Suprapubic skin (tissue), 3 donors: ENCODE data around the gene DUOXA1.

ENCODE experiments used
- POLR2AphosphoS5 ChIP-seq, 3 donors: sonication (generic); formaldehyde crosslinking; IDR thresholded peaks; one replicate each; pipeline ENCODE4 v1.6.1; 2017; ENCODE audit warnings: antibody characterized with exemption in 3 of 3
- TF ChIP-seq, protein P1 (sequence below), 2 donors: fragments of 200-600 bp in 1 of 2; fragments of 450-650 bp in 1 of 2; sonication (generic) in 1 of 2; IDR thresholded peaks; one replicate each; pipeline ENCODE4 v1.5.1; 2016 to 2019; ENCODE audit warnings: antibody characterized with exemption in 2 of 2, mild to moderate bottlenecking in 1 of 2, moderate library complexity in 1 of 2

- TF ChIP-seq, protein P1, sequence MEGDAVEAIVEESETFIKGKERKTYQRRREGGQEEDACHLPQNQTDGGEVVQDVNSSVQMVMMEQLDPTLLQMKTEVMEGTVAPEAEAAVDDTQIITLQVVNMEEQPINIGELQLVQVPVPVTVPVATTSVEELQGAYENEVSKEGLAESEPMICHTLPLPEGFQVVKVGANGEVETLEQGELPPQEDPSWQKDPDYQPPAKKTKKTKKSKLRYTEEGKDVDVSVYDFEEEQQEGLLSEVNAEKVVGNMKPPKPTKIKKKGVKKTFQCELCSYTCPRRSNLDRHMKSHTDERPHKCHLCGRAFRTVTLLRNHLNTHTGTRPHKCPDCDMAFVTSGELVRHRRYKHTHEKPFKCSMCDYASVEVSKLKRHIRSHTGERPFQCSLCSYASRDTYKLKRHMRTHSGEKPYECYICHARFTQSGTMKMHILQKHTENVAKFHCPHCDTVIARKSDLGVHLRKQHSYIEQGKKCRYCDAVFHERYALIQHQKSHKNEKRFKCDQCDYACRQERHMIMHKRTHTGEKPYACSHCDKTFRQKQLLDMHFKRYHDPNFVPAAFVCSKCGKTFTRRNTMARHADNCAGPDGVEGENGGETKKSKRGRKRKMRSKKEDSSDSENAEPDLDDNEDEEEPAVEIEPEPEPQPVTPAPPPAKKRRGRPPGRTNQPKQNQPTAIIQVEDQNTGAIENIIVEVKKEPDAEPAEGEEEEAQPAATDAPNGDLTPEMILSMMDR (IDR thresholded peaks at IDR 0.05), result no peak
- no peak for TF ChIP-seq POLR2AphosphoS5 (IDR thresholded peaks at IDR 0.05)
These were observed 10.1 kb upstream of the DUOXA1 start for GRCh38 chr15:45139770-45140169.
